Myocyte (in vitro differentiated cells): ENCODE results near the gene AP2B1. TPM values are rescaled to one million over a fixed set of nuclear protein-coding genes. Genes with fewer than 3 reads are reported as not detected.
A peak's percentile ranks its signal among the peaks of the same experiment; 100 is the strongest.
"Not testable (repeated sequence)": the region's sequence is repeated elsewhere in the genome, so short reads cannot be mapped to it uniquely, and the experiment has no call there.

ENCODE experiments used
- DNase-seq: peaks from one replicate; pipeline ENCODE4 v3.0.0-alpha.2; 2012; ENCODE audit warnings: low read depth
- total RNA-seq: library from RNA; depleted of rRNA; stranded (reverse); fragments of >200 nt; gene quantifications from 2 replicates; pipeline ENCODE4 v1.2.3, GENCODE V29; 2014

Gene AP2B1
- total RNA-seq, 1 donor from 2014 or later = 47.0 TPM

DNA sequence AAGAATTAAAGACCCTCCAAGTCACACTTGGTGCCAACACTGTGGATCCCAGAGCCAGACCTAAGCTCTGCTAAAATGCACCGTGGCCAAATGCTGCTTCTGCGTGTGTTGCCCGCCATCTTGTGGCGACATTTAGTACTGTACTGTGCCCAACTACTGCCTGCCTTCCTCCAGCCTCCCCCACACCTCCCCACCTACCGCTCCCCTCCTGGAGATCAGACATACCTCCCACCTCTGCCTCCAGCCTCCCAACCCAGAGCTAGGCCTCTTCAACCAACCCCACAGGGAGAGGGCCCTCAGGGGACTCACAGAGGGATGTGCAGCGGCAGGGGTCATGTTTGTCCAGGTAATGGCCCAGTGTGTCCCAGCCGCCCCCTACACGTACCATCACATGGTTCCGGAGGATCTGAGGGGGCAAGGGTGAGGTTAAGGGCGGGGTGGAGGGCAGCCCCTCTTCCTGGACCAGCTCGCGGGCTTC lies 160.5 kb downstream of the AP2B1 start:
- DNase-seq = peak; percentile 73

DNA sequence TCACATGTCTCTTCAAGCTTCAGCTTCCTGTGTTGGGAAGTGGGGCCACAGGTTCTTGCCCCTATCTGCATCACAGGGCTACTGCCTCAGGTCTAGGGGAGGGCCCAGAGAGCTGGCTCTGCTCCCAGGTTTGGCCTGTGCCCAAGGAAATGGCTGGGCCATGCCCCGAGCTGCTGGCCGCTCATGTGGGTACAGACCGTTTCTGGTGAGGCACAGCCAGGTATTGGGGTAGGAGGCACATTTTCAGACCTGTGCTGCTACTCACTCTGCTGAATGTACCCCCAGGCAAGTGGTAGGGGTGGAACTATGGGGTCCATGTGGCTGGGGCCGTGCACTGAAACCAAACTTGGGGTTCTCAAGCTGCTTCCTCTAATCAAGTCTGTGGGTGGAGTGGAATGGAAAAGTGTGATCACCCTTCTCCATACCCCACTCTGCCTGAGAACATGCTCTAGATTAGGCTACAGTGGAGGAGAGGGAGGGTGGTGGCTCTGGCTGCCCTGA lies 161.3 kb downstream of the AP2B1 start:
- DNase-seq = no peak

DNA sequence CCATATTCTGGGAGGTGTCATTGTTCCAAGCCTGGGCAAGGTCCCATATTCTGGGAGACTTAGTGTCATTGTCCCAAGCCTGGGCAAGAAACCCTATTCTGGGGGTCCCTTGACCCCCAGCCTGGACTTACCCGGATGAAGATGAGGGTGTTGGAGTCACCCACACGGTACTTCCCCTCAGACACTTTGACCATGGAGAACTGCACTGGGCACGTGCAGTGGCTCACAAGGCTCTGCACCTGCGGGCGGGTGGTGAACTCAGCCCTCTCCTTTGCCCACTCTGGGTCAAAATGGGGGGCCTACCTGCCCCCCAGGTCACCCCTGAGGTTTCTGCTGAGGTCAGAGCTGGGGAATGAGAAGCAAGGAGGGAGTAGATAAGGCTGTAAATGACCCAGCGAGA lies 161.9 kb downstream of the AP2B1 start:
- no peak for DNase-seq

DNA sequence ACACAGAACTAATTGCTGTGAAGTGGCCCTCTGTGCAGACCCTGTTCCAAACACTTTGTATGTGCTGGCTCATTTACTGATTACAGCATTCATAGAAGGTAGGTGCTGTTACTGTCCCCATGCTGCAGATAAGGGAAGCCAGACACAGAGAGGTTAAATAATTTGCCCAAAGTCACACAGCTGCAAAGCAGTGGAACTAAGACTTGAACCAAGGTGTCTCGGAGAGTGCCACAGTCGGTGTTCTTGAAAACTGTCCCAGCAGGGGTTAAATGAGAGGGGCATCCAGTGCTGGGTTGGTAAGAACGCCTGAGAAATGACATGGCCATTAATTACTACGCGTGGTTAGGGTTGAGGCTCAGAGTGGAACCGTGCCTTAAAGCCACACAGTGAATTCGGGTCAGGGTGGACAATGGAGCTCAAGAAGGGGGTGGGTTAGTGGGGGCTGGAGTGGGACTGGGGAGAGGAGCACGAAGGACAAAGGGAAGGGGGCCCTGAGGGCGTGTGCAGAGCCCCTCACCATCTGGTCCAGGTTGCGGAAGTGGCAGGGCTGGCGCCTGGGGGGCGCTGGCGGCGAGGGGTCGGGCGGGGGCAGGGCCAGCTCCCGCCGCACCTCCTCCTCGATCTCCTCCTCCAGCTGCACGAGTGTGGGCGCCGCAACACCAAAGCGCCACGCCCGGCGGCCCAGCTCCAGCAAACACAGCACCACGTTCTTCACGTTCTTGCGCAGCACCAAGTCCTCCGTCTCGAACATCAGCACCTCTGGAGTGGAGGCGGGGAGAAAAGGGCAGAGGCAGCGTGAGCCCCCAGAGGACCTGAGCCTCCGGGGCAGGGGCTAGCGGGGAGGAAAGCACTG lies 162.7 kb downstream of the AP2B1 start:
- DNase-seq = no peak

DNA sequence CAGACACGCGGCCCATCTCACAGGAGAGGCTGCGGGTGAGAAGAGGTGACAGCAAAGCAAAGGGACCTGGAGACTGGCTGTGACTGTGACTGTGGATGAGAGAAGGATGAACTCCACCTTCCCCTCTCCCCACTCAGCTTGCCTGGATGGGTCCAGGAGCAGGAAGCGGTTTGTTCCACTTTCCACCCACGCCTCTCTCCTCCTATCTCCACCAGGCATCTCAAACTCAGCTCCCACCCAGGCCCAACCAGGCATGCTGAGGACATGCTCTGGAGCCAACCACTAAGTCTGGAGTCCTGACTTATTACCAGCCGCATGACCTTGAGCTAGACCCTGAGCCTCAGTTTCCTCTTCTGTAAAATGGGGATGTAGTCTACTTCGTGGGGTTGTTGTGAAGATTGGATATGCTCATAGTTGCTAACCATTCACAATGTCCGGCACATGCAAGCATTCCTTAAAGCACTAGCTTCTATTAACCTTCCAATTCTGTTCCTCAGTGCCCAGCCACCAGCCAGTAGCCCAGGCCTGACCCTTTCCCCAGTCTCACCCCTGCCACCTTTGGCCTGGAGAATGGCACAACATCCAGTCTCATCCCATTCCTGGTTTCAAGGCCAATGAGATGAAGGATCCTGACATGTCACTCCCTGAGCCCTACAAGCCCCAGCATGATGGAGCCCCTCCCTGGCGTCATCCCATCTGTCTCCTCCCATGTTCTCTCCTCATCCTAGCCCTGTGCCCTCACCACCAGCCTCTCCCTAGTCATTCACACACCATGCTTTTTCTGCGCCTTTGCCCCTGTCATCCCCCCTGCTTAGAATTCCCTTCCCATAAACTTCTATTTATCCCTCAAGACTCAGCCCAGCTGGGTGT lies 163.6 kb downstream of the AP2B1 start:
- no peak for DNase-seq

DNA sequence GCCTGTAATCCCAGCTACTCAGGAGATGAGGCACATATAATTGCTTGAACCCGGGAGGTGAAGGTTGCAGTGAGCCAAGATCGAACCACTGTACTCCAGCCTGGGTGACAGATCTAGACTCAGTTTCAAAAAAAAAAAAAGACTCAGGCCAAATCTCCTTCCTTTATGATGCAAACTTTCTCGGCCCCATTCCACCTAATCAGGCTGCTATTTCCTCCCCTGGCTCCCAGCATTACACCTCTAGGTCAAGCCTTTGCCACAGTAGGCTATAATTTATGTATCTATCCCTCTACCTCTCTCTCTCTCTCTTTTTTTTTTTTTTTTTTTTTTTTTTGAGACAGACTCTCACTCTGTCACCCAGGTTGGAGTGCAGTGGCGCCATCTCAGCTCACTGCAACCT lies 164.4 kb downstream of the AP2B1 start:
- DNase-seq = not testable (repeated sequence)

DNA sequence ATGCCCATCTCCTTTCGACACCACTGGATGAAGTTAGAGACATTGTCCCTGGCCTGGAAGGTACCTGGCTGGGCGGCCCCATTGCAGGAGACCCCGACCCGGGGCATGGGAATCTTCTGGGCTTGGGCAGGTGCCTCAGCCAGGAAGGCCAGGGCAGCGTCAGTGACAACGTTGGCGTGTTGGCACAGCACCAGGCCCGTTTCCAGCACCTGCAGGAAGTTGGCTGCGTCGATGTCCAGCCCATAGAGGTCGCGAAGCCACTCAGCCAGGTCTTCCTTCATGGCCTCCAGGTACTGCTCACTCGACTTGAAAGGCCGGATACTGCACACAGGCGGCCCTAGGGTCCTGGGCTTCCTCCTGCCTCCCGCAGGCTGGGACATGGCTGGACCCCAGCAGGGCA lies 165.3 kb downstream of the AP2B1 start:
- no peak for DNase-seq

DNA sequence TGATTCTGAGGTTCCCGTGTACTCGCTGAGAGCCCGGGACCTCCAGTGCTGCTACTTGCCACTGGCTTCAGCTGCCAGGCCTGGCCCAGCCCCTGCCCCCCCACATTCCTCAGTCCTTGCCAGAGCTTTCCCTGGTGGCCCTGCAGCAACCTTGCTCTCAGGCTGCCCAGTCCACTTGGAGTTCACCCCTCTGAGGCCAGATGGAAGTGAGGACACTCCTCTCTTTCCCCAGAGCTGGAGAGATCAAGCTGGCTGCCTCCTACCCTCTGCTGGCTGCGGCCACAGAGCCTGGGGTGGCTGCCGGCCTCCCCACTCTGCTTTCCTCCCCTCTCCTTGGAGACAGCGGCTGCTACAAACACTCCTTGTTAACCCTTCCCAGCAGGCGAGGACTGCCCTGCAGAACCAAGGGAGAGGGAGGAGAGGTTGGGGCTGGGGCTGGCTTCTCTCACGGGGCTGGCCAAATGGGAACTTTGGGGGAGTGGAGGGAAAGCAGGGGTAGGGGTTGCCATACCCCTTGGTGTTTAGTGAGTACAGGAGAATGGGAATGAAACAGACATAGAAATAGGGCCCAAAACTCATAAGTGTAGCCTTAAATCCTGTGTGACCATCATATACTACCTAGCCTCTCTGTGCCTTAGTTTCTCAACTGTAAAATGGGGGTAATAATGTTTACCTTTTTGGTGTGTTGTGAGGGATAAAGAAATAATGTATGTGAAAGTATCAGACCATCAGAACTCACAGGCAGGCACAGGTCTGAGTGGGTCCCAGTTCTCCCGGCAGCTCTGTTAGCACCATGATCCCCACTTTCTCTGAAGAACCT lies 166.0 kb downstream of the AP2B1 start, which contains the start of gene GAS2L2:
TSS of gene GAS2L2 (minus strand) at position 295 of the 820 bp plus-strand sequence. CDS start 389 bp downstream, outside the sequence.
- no peak for DNase-seq

DNA sequence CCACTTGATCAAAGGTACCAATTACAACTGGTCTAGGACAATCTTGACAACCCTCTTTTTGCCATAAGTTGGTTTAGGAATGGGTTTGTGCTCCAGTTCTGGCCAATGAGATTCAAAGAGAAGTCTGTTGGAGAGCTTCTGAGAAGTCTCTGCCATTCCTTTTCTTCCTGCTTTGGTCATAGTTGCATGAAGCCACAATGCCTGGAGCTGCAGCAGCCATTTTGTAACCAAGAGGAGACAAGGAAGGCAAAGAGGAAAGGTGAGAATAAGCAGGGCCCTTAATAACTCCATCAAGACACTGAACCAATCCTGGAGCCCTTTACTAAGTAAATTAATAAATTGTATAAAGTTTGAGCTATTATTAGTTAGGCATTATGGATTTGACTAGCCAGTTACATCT lies 170.1 kb downstream of the AP2B1 start:
- DNase-seq = no peak

DNA sequence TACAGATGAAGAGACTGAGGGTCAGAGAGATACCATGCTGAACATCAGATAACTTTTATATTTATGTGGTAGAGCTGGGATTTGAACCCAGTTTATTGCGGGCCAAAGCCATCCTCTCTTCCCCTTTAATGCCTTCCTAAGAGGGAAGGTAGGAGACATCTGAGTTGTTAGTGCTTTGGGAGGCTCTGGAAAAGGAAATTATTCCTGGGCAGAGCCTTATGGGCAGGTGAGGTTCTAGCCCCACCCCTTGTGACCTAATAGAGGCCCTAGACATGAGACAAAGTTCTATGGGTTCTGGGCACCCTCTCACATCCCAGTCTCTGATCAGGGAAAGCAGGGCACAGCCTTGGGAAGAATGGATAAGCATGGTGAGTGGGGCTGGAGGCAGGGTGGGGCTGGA lies 173.5 kb downstream of the AP2B1 start, which contains the start of gene C17orf50:
TSS of gene C17orf50 (plus strand) at position 301 of the 400 bp plus-strand sequence. CDS start at position 356, 55 bp downstream.
- no peak for DNase-seq

DNA sequence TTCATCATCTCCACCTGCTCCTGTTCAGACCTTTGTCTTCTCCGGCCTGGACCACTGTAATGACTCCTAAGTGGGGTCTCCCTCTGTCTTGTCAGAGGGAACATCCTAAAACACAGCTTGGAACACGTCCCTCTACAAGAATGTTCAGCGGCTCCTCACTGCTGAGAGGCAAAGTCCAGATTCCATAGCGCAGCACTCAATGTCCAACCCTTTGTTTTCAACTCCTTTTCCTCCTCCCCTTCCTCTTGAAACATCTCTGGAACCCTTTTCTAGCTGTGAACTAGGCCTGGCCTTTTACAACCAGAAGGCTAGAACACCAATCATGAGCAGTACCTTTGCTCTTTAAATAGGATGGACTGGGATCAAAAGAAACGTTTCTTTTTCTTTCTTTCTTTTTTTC lies 174.5 kb downstream of the AP2B1 start:
- DNase-seq = no peak

DNA sequence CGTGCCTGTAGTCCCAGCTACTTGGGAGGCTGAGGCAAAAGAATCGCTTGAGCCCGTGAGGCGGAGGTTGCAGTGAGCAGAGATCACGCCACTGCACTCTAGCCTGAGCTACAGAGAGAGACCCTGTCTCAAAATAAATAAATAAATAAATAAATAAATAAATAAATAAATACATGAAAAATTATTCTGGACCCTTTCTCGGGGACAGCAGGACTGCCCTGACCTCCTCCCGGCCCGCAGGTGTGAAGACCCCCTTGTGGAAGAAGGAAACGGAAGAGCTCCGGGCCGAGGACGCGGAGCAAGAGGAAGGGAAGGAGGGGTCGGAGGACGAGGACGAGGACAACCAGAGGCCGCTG lies 176.6 kb downstream of the AP2B1 start:
- DNase-seq = no peak

DNA sequence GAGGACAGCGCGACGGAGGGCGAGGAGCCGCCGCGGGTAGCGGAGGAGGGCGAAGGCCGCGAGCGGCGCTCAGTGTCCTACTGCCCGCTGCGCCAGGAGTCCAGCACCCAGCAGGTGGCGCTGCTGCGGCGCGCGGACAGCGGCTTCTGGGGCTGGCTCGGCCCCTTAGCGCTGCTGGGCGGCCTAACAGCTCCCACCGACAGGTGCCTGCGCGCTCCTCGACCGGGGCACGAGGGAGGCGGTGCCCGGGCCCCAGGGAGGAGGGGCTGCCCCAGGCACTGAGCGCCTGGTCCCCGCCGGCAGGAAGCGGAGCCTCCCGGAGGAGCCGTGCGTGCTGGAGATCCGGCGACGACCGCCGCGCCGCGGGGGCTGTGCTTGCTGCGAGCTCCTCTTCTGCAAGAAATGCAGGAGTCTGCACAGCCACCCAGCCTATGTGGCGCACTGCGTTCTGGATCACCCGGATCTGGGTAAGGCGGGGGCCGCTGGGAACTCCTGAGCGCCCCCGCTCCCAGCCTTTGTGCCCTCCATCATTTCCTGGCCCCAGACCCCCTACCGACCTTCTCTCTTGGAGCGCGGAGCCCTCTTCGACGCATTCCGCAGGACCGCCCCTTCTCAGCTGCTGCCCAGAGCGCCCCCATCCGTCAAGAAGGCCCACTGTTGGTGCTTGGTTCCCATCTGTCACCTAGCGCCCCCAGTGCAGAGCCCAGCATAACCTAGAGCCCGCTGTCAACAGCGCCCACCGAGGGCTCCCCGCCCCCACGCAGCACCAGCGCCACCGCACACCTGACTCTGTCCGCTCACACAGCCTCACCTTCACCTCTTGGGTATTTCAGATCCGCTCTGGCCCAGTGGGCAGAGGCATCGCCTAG lies 177.2 kb downstream of the AP2B1 start:
- DNase-seq = peak; percentile 90

DNA sequence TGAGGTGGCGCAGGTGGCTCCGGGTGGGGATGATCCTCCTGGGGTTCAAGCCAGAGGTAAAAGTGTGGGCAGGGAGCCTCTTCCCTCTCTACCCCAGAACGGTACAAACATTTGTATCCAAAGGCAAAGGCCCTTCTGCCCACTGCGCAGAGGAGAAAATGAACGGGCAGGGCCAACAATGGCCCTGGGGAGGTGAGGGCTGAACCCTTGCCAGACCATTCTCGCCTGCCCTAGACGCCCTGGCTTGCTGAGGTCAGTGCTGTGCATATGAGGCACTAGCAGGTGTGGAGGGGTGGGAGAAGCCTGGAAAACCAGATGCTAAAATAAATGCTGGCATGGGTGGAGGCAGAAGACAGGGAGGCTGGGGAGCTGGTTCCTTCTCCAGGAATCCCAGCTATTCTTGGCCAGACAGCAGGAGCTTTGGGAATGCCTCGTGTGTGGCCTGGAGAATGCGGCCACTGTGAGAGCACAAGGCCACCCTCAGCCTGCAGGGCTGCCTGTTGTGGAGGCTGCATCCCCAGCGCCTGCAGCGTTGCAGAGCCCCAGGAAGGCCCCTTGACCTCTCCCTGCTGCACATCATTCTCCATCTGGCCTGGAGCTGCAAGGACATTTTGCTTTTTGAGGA lies 178.1 kb downstream of the AP2B1 start:
- DNase-seq = peak; percentile 93

DNA sequence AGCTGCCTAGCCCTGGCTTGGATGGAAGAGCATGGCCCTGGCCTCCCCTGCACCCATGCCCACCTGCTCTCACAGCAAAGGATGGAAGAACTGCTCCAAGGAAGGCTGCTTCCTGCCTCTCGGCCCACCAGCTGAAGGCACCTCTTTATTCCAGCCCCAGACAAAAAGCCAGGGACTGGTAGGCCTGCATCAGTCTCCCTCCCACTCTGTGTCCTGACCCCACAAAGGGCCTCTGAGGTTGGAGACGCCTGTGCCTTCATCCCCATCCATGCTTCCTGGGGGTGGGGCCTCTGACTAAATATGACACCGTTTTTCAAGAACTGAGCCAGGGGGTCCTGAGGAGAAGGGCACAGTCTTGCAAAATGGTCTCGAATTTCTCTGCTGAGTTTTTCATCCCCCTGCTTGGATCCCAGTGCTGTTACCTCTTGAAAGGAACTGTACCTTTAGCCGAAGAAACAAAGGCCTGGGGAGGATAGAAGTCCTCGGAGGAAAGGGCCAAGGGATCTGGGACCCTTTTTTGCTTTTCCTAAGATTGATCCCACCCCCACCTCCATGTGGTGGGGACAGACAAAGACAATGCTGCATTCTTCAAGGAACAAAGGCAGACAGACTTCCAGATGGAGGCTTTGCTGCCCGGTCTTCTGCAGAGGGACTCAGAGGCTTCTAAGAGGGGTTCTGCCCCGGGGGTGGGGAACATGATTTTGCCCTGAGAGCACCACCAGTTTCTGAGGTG lies 178.8 kb downstream of the AP2B1 start:
- DNase-seq = no peak

DNA sequence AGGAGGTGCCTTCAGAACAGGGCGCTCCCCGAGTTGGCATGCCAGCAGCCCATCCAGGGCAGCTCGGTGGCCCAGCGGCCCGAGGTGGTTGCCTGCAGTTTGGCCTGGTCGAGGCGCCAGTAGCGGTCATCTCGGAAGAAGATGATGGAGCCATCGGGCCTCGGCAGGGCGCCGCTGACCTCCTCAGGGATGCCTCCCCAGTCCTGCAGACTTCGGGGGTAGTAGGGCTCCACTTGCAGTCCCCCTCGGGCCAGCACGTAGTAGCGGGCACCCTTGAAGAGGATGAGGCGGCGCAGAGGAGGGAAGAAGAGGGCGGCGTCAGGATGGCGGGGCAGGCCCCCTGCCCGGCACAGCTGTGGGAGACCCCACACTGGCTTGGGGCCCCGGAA lies 179.4 kb downstream of the AP2B1 start:
- DNase-seq = no peak

DNA sequence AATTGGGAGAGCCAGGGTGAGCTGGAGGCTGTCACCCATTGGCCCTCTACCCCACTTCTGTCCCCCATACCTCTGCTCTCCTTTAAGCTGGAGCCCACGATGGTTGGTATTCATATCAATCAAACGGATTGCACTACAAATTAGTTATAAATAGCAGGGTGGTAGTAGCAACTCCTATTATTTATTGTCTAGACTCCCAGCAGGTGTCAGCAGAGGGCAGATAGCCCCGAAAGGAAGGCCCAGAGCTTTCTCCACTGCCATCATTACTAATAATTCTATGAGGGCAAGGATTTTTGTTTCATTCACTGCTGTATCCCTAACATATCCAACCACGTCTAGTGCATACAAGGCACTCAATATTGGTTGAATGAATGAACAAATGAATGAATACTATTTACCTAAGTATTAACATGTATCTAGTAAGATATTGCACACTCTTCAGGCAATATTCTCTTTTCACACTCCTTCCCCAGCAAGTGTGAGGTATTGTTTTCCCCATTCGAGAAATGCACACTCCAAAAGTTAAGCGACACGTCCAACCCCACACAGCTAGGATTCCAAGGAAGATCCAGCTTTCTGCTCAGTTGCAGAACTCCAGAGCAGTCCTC lies 179.9 kb downstream of the AP2B1 start:
- DNase-seq = peak; percentile 77

DNA sequence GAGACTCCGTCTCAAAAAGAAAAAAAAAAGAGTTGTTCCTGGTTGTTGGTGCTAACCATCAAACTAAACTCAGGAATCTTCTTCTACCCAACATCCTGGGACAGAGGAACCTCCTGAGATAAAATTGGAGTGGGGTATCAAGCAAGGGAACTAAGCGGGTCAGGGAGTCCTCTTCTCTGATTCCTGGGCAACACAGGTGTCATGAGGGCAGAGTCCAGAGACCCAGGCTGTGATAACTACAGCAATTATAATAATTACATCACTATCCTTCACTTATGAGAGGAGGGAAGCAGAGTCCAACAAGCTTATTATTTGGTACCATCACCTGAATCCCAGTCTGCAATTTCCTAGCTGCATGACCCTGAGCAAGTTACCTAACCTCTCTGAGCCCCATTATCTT lies 181.7 kb downstream of the AP2B1 start:
- DNase-seq = no peak
